Fibroblast of mammary gland (primary cell): ENCODE measurements around the gene LRP6.
"Not testable (repeated sequence)": the region's sequence is repeated elsewhere in the genome, so short reads cannot be mapped to it uniquely, and the experiment has no call there.

Experiments
- DNase-seq: peaks from one replicate; pipeline ENCODE4 v3.0.0-alpha.2; 2010; ENCODE audit warnings: low read depth
- H3K4me3 ChIP-seq: 2 replicates; pipeline ENCODE4 v1.5.1; 2011; ENCODE audit warnings: low read depth, mild to moderate bottlenecking, low read length, moderate library complexity; ENCODE audit not compliant: control insufficient read depth
- TF ChIP-seq, protein P1 (sequence below): conservative IDR thresholded peaks from 2 replicates; pipeline ENCODE4 v1.5.1; 2011; ENCODE audit warnings: low read depth, low read length, inconsistent platforms; ENCODE audit not compliant: control insufficient read depth, insufficient read depth

The LRP6 gene

DNA sequence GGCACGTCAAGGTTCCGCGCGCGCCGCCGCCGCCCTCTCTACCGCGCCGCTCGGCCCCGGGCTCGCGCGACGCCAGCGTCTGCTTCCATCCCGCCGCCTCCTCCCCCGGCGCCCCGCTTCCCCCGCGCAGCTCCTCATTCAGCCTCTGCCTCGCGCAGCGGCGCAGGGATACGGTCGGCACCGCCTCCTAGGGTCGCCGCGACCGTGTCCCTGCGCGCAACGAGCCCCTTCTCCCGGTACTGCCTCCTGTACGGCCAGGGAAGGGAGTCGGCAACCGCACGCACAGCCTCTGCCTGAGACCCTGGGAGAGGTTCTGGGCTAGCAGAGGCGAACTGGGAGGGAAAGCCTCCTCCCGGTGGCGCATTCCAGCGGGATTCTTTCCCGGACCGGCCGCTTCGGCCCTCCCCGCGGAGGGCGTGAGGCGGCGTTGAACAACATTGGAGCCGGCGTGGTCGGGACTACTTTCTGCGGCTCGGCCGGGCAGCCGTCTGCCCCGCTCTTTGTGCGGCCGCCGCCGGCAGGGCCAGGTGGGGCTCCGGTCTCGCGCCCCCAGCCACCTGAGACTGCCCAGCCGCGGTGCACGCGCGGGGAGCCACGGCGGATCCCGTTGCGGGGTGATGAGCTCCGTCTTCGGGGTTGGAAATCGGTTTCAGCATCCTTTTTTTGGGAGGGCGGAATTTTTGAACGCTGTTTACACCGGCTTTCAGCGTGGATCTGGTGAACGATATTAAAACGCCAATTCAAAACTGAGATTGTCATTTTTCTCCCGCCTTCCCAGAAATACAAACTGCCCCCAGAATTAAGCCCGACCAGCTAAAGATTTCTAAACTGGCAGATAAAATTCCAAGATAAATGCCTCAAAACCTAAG, at the start of gene LRP6:
TSS of gene LRP6 (minus strand) at position 172 of the 869 bp plus-strand sequence. CDS start 309 bp downstream, outside the sequence.
- peak; percentile 92 for DNase-seq
- peak within 1 kb of the TSS; percentile 71 for H3K4me3 ChIP-seq
- TF ChIP-seq, protein P1, sequence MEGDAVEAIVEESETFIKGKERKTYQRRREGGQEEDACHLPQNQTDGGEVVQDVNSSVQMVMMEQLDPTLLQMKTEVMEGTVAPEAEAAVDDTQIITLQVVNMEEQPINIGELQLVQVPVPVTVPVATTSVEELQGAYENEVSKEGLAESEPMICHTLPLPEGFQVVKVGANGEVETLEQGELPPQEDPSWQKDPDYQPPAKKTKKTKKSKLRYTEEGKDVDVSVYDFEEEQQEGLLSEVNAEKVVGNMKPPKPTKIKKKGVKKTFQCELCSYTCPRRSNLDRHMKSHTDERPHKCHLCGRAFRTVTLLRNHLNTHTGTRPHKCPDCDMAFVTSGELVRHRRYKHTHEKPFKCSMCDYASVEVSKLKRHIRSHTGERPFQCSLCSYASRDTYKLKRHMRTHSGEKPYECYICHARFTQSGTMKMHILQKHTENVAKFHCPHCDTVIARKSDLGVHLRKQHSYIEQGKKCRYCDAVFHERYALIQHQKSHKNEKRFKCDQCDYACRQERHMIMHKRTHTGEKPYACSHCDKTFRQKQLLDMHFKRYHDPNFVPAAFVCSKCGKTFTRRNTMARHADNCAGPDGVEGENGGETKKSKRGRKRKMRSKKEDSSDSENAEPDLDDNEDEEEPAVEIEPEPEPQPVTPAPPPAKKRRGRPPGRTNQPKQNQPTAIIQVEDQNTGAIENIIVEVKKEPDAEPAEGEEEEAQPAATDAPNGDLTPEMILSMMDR = no peak

DNA sequence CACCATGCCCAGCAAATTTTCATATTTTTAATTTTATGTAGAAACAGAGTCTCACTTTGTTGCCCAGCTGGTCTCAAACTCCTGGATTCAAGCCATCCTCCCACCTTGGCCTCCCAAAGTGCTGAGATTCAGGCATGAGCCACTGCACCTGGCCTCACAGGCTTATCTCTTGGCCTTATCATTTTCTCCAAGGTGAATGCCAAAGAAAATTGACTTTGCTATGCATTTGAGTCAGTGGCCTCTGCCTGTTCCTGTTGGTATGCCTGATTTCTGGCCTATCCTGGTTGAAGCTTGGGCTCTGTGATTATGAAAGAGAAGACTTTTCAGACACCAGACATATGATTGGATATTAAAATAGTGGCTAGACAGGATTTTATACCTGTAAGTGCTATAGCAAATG, 49.0 kb upstream of the LRP6 start:
- H3K4me3 ChIP-seq = no peak overlapping the region
- TF ChIP-seq, protein P1 = no peak
- DNase-seq = no peak

DNA sequence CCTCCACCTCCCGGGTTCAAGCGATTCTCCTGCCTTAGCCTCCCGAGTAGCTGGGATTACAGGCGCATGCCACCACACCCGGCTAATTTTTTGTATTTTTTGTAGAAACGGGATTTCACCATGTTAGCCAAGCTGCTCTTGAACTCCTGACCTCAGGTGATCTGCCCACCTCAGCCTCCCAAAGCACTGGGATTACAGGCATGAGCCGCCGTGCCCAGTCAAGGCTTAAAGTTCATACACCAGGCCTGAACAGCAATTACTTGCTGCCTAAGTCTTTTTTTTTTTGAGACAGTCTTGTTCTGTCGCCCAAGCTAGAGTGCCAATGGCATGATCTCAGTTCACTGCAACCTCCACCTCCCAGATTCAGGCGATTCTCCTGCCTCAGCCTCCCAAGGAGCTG, 43.9 kb upstream of the LRP6 start:
- H3K4me3 ChIP-seq, DNase-seq: not testable (repeated sequence)

DNA sequence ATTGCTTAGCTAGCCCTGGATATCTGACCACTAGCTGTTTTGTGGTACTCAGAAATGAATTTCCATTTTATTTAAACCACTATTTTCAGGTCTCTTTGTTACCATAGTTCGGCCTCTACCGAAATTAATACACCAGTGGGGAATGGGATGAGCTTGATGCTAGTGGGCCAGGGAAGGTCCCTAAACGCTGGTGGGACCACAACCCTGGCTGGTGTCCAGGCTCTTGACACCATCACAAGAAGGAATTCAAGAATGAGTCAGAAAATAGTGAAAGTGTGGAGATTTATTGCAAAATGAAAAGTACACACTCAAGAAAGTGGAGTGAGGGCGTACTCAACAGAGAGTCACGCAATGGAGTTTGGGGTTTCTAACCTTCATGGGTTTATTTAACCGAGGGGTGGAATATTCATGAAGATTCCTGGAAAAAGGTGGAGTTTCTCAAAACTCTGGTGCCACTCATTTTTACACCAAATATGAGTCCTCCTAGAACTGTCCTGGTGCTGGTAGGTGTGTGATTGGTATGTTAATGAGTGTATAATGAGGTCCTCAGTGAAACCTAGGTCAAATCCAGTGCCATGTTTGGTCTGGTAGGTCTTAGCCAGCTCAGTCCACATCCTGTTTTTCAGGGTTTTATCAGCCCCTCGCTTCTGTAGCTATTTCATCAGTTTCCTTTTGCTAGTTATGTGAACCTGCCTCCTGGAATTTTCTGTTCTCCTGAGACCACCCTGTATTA, 38.9 kb upstream of the LRP6 start:
- no peak for DNase-seq
- TF ChIP-seq, protein P1 = no peak
- H3K4me3 ChIP-seq = no peak overlapping the region

DNA sequence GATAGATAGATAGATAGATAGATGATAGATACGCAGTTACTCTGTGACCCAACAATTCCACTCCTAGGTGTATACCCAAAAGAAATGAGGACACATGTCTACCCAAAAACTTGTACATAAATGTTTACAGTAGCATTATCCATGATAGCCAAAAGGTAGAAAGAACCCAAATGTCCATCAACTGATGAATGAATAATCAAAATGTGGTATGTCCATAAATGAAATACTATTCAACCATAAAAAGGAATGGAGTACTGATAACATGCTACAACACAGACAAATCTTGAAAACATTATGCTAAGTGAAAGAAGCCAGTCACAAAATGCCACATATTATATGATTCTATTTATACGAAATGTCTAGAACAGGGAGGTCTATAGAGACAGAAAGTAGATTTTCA, 36.1 kb upstream of the LRP6 start:
- no peak for DNase-seq
- TF ChIP-seq, protein P1 = no peak
- H3K4me3 ChIP-seq = no peak overlapping the region

DNA sequence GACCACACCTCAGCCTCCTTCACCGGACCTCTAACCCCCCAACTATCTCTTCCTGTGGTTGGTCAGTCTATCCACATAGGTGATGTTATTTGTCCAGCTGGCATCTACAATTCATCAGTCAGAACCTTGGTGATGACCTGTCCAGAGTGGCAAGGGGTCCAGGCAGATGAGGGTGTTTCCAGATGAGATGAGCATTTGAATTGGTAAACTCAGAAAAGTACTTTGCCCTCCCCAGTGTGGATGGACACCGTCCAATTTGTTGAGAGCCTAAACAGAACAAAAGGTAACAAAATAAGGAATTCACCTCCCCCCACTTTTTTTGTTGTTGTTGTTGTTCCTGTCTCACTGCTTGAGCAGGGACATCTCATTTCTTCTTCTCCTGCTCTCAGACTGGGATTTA, 34.3 kb upstream of the LRP6 start:
- no peak for DNase-seq
- H3K4me3 ChIP-seq = no peak overlapping the region
- TF ChIP-seq, protein P1 = no peak

DNA sequence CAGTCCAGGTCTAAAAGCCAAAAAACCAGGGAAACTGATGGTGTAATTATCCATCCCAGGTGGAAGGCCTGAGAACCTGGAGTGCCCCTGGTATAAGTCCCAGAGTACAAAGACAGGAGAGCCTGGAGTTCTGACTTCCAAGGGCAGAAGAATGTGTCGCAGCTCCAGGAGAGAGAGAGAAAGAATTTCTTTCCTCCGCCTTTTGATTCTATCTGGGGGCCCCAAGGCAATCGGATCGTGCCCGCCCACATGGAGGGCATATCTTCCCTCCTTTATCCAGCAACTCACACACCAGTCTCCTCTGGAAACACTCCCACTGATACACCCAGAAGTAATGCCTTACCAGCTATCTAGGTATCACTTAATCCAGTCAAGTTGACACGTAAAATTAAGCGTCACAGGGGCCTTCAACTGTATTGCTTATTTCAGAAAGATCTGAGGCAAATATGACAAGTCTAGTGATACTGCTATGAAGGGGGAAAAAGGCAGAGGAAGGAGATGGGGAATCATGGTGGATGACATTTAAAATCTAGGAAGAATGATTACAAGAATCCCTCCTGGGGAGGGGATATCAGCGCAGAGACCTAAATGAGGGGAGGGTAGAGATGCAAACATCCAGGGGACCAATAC, 30.5 kb upstream of the LRP6 start:
- H3K4me3 ChIP-seq = no peak overlapping the region
- TF ChIP-seq, protein P1 = no peak
- no peak for DNase-seq
